SK-N-MC (cell line): ENCODE results near the gene ZNF784.

Experiments used
- DNase-seq: peaks from one replicate; pipeline ENCODE4 v3.0.0-alpha.2; 2011; ENCODE audit warnings: low read depth, low spot score
- H3K27ac ChIP-seq: fragments of 200-600 bp; sonication (generic); 2 replicates; pipeline ENCODE4 v1.5.1; 2016; ENCODE audit warnings: mixed run types
- H3K36me3 ChIP-seq: fragments of 200-600 bp; sonication (generic); 2 replicates; pipeline ENCODE4 v1.6.1; 2017; ENCODE audit warnings: antibody characterized with exemption, low read length, mixed read lengths; ENCODE audit not compliant: insufficient read depth
- H3K4me3 ChIP-seq: fragments of 200-600 bp; sonication (generic); 2 replicates; pipeline ENCODE4 v1.5.1; 2016
- H3K9ac ChIP-seq: fragments of 200-600 bp; sonication (generic); 2 replicates; pipeline ENCODE4 v1.8.0; 2017; ENCODE audit warnings: mixed run types, mixed read lengths; ENCODE audit not compliant: insufficient read length
- H3K9me3 ChIP-seq: fragments of 200-600 bp; sonication (generic); 2 replicates; pipeline ENCODE4 v1.6.1; 2017; ENCODE audit warnings: low read depth, mild to moderate bottlenecking, antibody characterized with exemption, low read length, moderate library complexity, mixed read lengths
- EZH2 ChIP-seq: fragments of 200-600 bp; sonication (generic); IDR thresholded peaks from one replicate; pipeline ENCODE4 v1.6.1; 2017; ENCODE audit warnings: antibody characterized with exemption
- FOXP2 ChIP-seq: optimal IDR thresholded peaks from 2 replicates; pipeline ENCODE3; 2011; ENCODE audit warnings: mild to moderate bottlenecking, moderate library complexity; ENCODE audit not compliant: insufficient read depth; ENCODE audit errors: extremely low read length, control extremely low read depth
- POLR2AphosphoS5 ChIP-seq: IDR thresholded peaks from 2 replicates; pipeline ENCODE4 v1.6.1; 2012; ENCODE audit warnings: mild to moderate bottlenecking, low read depth, low read length, borderline replicate concordance

The ZNF784 gene

DNA sequence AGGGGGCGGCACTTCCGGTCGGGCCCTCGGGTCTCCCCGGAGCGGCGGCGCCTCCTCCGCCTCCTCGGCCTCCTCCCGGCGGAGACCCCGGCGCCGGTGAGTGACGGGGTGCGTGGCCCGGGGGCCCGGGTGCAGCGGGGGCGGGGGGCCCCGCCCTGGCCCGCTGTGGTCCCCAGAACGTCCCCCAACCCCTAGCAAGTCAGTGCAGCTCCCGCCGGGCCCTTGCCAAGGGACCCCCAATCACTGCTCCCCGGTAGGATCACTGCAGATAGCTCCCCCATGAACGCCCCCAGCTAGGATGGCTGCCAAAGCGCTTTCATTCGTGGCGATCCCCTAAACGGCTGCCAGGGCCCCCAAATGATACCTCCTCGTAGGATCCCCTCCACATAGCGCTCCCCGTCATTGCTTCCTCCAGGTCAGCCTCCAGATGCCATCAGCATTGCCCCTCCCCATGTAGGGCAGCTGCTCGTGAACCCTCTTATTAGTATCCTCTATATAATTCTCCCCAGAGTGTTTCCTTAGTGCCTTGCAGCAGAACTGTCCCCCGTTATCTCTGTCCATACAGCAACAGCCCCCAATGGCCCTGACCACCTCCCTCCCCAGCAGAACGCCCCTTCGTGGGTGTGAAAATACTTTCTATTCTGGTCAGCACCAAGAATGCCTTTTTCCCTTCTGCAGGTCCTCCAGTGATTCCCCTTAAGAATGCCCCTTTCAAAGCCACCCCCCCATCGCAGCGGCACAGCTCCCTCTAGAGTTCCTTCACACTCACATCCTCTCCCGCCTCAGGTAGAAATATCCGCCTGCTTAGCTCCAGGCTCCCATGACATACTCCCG, 18.5 kb downstream of the ZNF784 start, which contains the start of gene ZNF865:
Gene ZNF865 (plus strand): TSS at position 11 of the 834 bp plus-strand sequence. CDS start 7,972 bp downstream, outside the sequence.
- Histone ChIP-seq H3K9me3 (no peaks in the 10 kb centered on the region), H3K27ac (peak within 1 kb of the TSS; percentile 98), H3K4me3 (peak within 1 kb of the TSS; percentile 98), H3K9ac (peak within 1 kb of the TSS; percentile 96), H3K36me3 (peaks cover 4% of the 10 kb centered on the region; the same call in 1 of the 2 replicates)
- peak; percentile 59 for DNase-seq
- TF ChIP-seq POLR2AphosphoS5, result no peak
- no peak for TF ChIP-seq FOXP2
- no peak for TF ChIP-seq EZH2

- Histone ChIP-seq H3K9me3 (no peaks in the 10 kb centered on the region), H3K36me3 (peaks cover 4% of the 10 kb centered on the region; the same call in 1 of the 2 replicates), H3K9ac (no peak overlapping the region), H3K27ac (peak overlapping the region; percentile 98), H3K4me3 (peak overlapping the region; percentile 98)
- TF ChIP-seq FOXP2 (no peak), EZH2 (no peak), POLR2AphosphoS5 (peak; percentile 15)
- DNase-seq, result peak; percentile 96
These were observed 19.1 kb downstream of the ZNF784 start for GRCh38 chr19:55605207-55605636.

DNA sequence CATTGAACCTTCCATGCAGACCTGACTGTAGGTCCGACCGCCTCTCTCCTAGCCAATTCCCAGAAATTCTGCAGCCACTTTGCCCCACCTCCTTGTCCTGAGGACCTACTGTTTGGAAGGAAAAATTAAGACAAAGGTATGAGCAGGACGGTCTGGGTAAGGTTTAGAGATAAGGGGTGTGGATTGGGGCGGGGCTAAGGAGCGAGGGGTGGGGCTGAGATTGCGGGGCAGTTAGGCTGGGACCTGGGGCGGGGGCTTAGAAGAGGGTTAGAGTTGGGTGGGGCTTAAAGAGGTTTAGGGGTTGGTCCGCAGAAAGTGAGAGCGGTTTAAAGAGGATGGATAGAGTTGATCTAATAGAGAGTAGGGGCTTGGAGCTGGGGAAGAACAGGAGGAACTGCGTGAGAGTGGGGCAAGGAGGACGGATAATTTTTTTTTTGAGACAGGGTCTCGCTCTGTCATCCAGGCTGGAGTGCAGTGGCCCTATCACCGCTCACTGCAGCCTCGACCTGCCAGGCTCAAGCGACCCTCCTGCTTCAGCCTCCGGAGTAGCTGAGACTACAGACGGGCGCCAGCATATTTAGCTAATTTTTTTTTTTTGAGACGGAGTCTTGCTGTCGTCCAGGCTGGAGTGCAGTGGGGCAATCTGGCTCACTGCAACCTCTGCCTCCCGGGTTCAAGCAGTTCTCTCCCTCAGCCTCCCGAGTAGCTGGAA, 20.6 kb downstream of the ZNF784 start:
- Histone ChIP-seq H3K9me3 (no peaks in the 10 kb centered on the region), H3K4me3 (no peak overlapping the region; the same call in 1 of the 2 replicates), H3K27ac (peak overlapping the region; percentile 98), H3K9ac (no peak overlapping the region), H3K36me3 (no peaks in the 10 kb centered on the region)
- no peak for DNase-seq
- no peak for TF ChIP-seq FOXP2
- TF ChIP-seq EZH2, result no peak
- no peak for TF ChIP-seq POLR2AphosphoS5

DNA sequence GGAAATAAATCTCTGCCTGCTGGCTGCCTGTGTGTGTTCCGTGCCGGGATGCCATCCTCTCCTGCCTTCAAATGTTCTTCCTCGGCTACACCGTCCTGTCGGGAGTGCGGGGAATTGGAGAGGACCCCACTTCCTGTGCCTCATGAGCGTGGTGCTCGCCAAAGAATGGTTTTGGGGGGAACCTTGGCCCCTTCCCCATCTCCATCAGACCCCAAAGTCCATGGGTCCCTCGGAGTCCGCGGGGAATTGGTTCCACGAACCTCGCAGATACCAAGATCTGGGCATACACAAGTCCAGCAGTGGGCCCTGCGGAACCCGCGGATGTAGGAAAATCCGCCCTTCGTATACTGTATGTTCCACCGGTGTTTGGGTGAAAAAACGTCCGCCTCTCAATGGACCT, 21.3 kb downstream of the ZNF784 start:
- H3K27ac ChIP-seq, result peak overlapping the region; percentile 98; the same call in 1 of the 2 replicates
- no peaks in the 10 kb centered on the region for H3K36me3 ChIP-seq
- no peak overlapping the region for H3K9ac ChIP-seq
- TF ChIP-seq POLR2AphosphoS5 (no peak), EZH2 (no peak), FOXP2 (no peak)
- no peak overlapping the region for H3K4me3 ChIP-seq
- no peak for DNase-seq
- H3K9me3 ChIP-seq, result no peaks in the 10 kb centered on the region

- DNase-seq, result no peak
- Histone ChIP-seq H3K27ac (no peak overlapping the region), H3K9me3 (no peaks in the 10 kb centered on the region), H3K9ac (no peak overlapping the region), H3K36me3 (peaks cover 2% of the 10 kb centered on the region; the same call in 1 of the 2 replicates), H3K4me3 (no peak overlapping the region)
- TF ChIP-seq POLR2AphosphoS5, result no peak
- TF ChIP-seq EZH2, result no peak
These were observed 22.0 kb downstream of the ZNF784 start for GRCh38 chr19:55602104-55603001.

DNA sequence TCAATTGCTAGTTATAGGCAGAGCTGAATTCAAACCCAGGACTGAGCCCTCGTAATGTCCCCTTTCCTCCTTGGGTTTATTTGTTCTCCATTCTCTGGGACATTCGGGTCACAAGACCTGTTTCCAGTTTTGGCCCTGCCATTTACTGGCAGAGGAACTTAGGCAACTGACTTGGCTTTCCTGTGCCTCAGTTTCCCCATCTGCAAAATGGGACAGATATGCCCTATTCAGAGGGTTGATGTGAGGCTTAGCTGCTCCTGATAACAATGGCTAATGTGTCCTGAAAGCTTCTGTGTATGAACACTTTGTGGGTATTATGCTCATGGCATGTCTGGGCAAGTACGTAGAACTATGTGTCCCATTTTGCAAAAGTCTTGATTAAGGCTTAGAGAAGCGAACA, 23.3 kb downstream of the ZNF784 start:
- H3K36me3 ChIP-seq, result peaks cover 12% of the 10 kb centered on the region
- H3K9ac ChIP-seq, result peak overlapping the region; percentile 79
- TF ChIP-seq FOXP2, result no peak
- TF ChIP-seq EZH2, result no peak
- TF ChIP-seq POLR2AphosphoS5, result no peak
- no peaks in the 10 kb centered on the region for H3K9me3 ChIP-seq
- H3K27ac ChIP-seq, result peak overlapping the region; percentile 99
- DNase-seq, result no peak
- H3K4me3 ChIP-seq, result peak overlapping the region; percentile 100

DNA sequence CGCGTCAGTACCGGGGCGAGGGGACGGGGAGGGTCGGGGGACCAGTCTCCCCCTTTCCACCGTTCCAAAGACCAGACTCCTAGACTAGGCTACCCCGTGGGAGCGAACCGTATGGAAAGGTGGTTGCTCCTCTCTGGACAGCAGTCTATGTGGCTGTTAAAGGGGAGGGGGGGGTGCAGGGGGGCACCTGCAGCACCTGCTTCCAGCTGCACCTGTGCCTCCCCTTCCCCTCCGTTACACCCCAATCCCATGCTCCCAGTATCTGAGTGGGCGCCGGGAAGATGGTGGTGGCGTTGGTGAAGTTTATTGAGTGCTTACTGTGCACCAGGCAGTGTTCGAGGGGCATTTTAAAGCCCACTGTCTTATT, 23.7 kb downstream of the ZNF784 start:
- TF ChIP-seq EZH2 (no peak), FOXP2 (no peak), POLR2AphosphoS5 (peak; percentile 55; the same call in 1 of the 2 replicates)
- H3K36me3 ChIP-seq, result peaks cover 17% of the 10 kb centered on the region
- H3K4me3 ChIP-seq, result peak overlapping the region; percentile 100
- H3K9me3 ChIP-seq, result no peaks in the 10 kb centered on the region
- H3K9ac ChIP-seq, result peak overlapping the region; percentile 79
- H3K27ac ChIP-seq, result peak overlapping the region; percentile 99
- DNase-seq, result no peak
